ENCODE measurements around the gene PTPN1. TPM values are rescaled to one million over a fixed set of nuclear protein-coding genes. Genes with fewer than 3 reads are reported as not detected.

PTPN1 gene
- total and polyA plus RNA-seq, 4 donors, result 5.8 to 10.6 (median 9.7) TPM

DNA sequence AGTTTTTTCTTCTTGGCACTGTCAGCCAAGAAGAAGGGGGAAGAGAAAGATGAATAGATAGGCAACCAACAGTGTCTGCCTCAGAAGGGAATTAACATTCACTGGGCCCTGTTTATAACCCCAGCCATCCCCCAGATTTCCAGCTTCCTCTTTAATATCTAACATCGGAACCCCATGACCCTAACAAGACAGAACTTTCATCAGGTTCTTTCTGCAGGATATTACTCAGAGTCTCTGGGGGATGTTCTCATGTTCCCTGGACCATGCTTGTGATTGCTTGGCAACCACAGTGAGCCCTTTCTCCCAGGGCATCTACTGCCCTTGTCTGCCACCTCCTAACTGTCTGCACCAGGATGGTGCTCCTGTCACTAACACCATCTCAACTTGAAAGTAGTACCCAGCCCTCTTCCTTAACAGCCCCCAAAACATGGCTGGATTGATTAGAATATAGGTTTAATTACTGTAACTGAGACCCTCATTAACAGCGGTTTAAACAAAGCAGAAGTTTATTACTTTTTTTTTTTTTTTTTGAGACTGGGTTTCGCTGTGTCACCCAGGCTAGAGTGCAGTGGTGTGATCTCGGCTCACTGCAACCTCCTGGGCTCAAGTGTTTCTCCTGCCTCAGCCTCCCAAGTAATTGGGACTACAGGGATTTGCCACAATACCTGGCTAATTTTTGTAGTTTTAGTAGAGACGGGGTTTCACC, 12.0 kb upstream of the PTPN1 start (continued):
- TF ChIP-seq, protein P1, sequence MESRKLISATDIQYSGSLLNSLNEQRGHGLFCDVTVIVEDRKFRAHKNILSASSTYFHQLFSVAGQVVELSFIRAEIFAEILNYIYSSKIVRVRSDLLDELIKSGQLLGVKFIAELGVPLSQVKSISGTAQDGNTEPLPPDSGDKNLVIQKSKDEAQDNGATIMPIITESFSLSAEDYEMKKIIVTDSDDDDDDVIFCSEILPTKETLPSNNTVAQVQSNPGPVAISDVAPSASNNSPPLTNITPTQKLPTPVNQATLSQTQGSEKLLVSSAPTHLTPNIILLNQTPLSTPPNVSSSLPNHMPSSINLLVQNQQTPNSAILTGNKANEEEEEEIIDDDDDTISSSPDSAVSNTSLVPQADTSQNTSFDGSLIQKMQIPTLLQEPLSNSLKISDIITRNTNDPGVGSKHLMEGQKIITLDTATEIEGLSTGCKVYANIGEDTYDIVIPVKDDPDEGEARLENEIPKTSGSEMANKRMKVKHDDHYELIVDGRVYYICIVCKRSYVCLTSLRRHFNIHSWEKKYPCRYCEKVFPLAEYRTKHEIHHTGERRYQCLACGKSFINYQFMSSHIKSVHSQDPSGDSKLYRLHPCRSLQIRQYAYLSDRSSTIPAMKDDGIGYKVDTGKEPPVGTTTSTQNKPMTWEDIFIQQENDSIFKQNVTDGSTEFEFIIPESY (IDR thresholded peaks at IDR 0.05), result no peak

DNA sequence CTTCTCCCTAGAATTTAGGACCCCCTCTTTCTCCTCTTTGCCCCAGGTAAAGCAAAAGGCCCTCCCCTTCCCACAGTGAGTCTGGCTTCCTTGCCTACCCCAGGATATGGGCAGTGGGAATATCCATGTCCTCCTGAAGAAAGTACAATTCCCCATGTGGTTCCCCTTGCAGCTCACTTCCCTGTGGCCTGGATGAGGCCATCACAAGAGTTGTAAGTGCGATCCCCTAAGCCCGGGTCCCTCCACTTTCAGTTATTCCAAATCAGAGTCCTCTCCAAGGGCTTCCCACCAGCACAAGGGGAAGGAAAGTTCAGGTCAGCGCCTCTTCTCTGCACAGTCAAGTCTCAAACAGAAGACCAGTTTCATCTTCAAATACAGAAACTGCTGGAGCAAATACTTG, 10.2 kb upstream of the PTPN1 start:
- TF ChIP-seq NR2F2 (IDR thresholded peaks at IDR 0.05) (no peak), HNF4A (conservative IDR thresholded peaks at IDR 0.05) (no peak), YY1 (IDR thresholded peaks at IDR 0.05) (no peak), FOXA1 (IDR thresholded peaks at IDR 0.05) (no peak), HNF4G (IDR thresholded peaks at IDR 0.05) (no peak)
- TF ChIP-seq, protein P2, sequence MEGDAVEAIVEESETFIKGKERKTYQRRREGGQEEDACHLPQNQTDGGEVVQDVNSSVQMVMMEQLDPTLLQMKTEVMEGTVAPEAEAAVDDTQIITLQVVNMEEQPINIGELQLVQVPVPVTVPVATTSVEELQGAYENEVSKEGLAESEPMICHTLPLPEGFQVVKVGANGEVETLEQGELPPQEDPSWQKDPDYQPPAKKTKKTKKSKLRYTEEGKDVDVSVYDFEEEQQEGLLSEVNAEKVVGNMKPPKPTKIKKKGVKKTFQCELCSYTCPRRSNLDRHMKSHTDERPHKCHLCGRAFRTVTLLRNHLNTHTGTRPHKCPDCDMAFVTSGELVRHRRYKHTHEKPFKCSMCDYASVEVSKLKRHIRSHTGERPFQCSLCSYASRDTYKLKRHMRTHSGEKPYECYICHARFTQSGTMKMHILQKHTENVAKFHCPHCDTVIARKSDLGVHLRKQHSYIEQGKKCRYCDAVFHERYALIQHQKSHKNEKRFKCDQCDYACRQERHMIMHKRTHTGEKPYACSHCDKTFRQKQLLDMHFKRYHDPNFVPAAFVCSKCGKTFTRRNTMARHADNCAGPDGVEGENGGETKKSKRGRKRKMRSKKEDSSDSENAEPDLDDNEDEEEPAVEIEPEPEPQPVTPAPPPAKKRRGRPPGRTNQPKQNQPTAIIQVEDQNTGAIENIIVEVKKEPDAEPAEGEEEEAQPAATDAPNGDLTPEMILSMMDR (IDR thresholded peaks at IDR 0.05; ENCODE audit: low read depth, low read length, missing input control), result no peak
- 96% methylated on average over 3 of the region's 3 CpGs for WGBS
- H3K27ac ChIP-seq (ENCODE audit: low read depth in 1 of 2, low read length in 2 of 2), result no peak overlapping the region
- no peaks in the 10 kb centered on the region for H3K27me3 ChIP-seq (ENCODE audit: control insufficient read depth in 4 of 4, insufficient read depth in 4 of 4, low read length in 3 of 4)
- no peaks in the 10 kb centered on the region for H3K36me3 ChIP-seq (ENCODE audit: control insufficient read depth in 4 of 4, insufficient read depth in 3 of 4, low read depth in 1 of 4, low read length in 3 of 4)
- no peaks in the 10 kb centered on the region for H3K4me1 ChIP-seq (ENCODE audit: control insufficient read depth in 4 of 4, insufficient read depth in 4 of 4, low read length in 3 of 4)
- no peak overlapping the region for H3K9ac ChIP-seq (ENCODE audit: low read depth in 1 of 2, low read length in 2 of 2)
- no peak overlapping the region for H3K4me3 ChIP-seq (ENCODE audit: low read depth in 1 of 3, low read length in 3 of 3)
- H3K9me3 ChIP-seq (ENCODE audit: control insufficient read depth in 4 of 4, low read length in 3 of 4), result no peaks in the 10 kb centered on the region
- DNase-seq (ENCODE audit: low spot score), result no peak

DNA sequence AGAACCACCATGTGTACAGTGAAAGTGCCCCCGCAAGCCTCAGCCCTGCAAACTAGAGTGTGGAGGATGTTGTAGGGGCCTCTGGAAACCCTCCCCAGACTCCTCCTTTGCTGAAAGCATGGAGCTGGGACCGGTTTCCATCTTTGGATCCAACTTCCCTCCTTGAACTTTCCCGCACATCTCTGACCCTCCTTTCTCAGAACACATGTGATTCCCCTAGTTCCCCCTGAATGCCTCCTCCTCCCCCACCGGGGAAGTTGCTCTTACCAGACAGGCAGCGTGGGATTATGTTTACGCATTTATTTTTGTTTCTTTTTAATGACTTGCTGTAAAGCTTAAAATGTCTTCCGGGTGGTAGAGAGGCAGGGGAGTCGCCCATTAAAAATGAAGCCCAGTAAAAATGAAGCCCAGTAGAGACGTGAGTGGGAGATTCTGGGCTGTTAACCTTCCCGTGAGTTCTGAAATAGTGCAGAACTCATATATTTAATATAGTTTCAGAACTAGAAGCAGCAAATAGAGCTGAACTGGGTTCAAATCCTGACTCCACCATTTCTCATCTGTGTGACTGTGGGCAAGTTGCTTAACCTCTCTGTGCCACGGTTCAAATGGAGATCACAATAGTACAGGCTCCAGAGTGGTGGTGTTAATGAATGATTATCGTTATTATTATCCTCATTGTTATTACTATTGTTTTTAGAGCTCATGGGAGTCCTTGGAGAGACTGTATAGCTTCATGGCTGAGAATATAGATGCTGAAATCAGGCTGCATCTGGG, 8.0 kb upstream of the PTPN1 start:
- no peak for DNase-seq (ENCODE audit: low spot score)
- no peak overlapping the region for H3K9ac ChIP-seq (ENCODE audit: low read depth in 1 of 2, low read length in 2 of 2)
- 80% methylated on average over 12 of the region's 12 CpGs for WGBS
- TF ChIP-seq RXRA (IDR thresholded peaks at IDR 0.05), result no peak
- no peak for TF ChIP-seq HNF4G (IDR thresholded peaks at IDR 0.05)
- TF ChIP-seq HNF4A (conservative IDR thresholded peaks at IDR 0.05), result no peak
- TF ChIP-seq FOXA1 (IDR thresholded peaks at IDR 0.05), result no peak
- TF ChIP-seq TAF1 (conservative IDR thresholded peaks at IDR 0.05), result no peak
- no peak for TF ChIP-seq RAD21 (IDR thresholded peaks at IDR 0.05)
- no peak for TF ChIP-seq NR2F2 (IDR thresholded peaks at IDR 0.05)
- TF ChIP-seq GABPA (IDR thresholded peaks at IDR 0.05 in 1 of 2, conservative IDR thresholded peaks at IDR 0.05 in 1 of 2), result no peak
- no peak for TF ChIP-seq SP1 (IDR thresholded peaks at IDR 0.05)
- TF ChIP-seq EGR1 (IDR thresholded peaks at IDR 0.05; ENCODE audit: low read depth in 2 of 2), result no peak
- TF ChIP-seq YY1 (IDR thresholded peaks at IDR 0.05), result no peak
- TF ChIP-seq, protein P3, sequence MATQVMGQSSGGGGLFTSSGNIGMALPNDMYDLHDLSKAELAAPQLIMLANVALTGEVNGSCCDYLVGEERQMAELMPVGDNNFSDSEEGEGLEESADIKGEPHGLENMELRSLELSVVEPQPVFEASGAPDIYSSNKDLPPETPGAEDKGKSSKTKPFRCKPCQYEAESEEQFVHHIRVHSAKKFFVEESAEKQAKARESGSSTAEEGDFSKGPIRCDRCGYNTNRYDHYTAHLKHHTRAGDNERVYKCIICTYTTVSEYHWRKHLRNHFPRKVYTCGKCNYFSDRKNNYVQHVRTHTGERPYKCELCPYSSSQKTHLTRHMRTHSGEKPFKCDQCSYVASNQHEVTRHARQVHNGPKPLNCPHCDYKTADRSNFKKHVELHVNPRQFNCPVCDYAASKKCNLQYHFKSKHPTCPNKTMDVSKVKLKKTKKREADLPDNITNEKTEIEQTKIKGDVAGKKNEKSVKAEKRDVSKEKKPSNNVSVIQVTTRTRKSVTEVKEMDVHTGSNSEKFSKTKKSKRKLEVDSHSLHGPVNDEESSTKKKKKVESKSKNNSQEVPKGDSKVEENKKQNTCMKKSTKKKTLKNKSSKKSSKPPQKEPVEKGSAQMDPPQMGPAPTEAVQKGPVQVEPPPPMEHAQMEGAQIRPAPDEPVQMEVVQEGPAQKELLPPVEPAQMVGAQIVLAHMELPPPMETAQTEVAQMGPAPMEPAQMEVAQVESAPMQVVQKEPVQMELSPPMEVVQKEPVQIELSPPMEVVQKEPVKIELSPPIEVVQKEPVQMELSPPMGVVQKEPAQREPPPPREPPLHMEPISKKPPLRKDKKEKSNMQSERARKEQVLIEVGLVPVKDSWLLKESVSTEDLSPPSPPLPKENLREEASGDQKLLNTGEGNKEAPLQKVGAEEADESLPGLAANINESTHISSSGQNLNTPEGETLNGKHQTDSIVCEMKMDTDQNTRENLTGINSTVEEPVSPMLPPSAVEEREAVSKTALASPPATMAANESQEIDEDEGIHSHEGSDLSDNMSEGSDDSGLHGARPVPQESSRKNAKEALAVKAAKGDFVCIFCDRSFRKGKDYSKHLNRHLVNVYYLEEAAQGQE (IDR thresholded peaks at IDR 0.05), result no peak
- TF ChIP-seq, protein P1 (IDR thresholded peaks at IDR 0.05), result no peak
- TF ChIP-seq JUND (IDR thresholded peaks at IDR 0.05), result no peak
- TF ChIP-seq, protein P2 (IDR thresholded peaks at IDR 0.05; ENCODE audit: low read depth, low read length, missing input control), result no peak

More for the DNA sequence above, 8.0 kb upstream of the PTPN1 start:
- Histone ChIP-seq H3K4me1 (ENCODE audit: control insufficient read depth in 4 of 4, insufficient read depth in 4 of 4, low read length in 3 of 4) (no peaks in the 10 kb centered on the region), H3K27me3 (ENCODE audit: control insufficient read depth in 4 of 4, insufficient read depth in 4 of 4, low read length in 3 of 4) (no peaks in the 10 kb centered on the region), H3K36me3 (ENCODE audit: control insufficient read depth in 4 of 4, insufficient read depth in 3 of 4, low read depth in 1 of 4, low read length in 3 of 4) (no peaks in the 10 kb centered on the region), H3K27ac (ENCODE audit: low read depth in 1 of 2, low read length in 2 of 2) (peak overlapping the region; percentile 3 to 32), H3K4me3 (ENCODE audit: low read depth in 1 of 3, low read length in 3 of 3) (no peak overlapping the region), H3K9me3 (ENCODE audit: control insufficient read depth in 4 of 4, low read length in 3 of 4) (no peaks in the 10 kb centered on the region)
